Vagina (tissue), 2 donors: Measurements from ENCODE around the gene ZNF680.

Experiments
- POLR2A ChIP-seq, 2 donors: fragments of 450-650 bp; IDR thresholded peaks; one replicate each; pipeline ENCODE4 v1.6.1; 2017; ENCODE audit warnings: antibody characterized with exemption in 2 of 2, mild to moderate bottlenecking in 2 of 2, moderate library complexity in 2 of 2
- TF ChIP-seq, protein P1 (sequence below), 3 experiments: fragments of 450-650 bp in 2 of 3; fragments of 200-600 bp in 1 of 3; sonication (generic) in 1 of 3; IDR thresholded peaks; one replicate each; pipeline ENCODE4 v1.5.1; 2017 to 2019; ENCODE audit warnings: antibody characterized with exemption in 3 of 3, mild to moderate bottlenecking in 2 of 3, moderate library complexity in 2 of 3

DNA sequence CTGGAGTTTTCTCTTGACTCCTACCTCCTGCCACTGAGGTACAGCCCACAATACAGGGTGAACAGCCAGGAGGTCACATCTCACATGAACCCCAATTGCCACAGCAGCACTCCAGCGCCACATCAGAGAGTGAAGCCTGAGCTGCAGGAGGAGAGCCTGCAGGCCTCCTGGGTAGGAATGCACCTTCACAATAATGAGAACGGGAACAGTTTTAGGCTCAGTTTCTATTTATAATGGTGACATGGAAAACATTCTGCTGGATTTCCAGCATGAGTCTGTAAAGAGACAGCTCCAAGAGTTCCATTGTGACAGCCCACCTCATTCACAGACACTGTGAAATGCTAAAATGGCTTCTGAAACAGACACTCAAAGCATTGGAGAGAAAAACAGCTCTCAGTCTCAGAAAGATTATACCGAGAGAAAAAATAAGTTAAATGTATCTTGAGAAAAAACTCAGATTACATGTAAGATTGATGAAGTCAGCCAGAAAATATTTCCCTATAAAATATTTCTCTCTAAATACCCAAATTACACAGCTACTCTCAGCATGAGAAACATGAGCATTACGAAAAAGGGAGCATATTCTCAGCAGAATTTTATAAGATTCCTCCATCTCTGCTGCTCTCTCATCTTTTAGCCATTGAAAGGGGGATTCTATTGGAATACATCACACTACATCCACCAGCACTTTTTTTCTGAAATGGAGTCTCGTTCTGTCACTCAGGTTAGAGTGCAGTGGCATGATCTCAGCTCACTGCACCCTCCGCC lies 11.3 kb downstream of the ZNF680 start:
- TF ChIP-seq, protein P1, sequence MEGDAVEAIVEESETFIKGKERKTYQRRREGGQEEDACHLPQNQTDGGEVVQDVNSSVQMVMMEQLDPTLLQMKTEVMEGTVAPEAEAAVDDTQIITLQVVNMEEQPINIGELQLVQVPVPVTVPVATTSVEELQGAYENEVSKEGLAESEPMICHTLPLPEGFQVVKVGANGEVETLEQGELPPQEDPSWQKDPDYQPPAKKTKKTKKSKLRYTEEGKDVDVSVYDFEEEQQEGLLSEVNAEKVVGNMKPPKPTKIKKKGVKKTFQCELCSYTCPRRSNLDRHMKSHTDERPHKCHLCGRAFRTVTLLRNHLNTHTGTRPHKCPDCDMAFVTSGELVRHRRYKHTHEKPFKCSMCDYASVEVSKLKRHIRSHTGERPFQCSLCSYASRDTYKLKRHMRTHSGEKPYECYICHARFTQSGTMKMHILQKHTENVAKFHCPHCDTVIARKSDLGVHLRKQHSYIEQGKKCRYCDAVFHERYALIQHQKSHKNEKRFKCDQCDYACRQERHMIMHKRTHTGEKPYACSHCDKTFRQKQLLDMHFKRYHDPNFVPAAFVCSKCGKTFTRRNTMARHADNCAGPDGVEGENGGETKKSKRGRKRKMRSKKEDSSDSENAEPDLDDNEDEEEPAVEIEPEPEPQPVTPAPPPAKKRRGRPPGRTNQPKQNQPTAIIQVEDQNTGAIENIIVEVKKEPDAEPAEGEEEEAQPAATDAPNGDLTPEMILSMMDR (IDR thresholded peaks at IDR 0.05) = no peak
- TF ChIP-seq POLR2A (IDR thresholded peaks at IDR 0.05) = no peak
